Measurements from ENCODE around the gene CENPV. TPM values are rescaled to one million over a fixed set of nuclear protein-coding genes. Genes with fewer than 3 reads are reported as not detected.
A peak's percentile ranks its signal among the peaks of the same experiment; 100 is the strongest.

The CENPV gene
- total RNA-seq, 1 donor from 2014 or later, result 17.3 TPM

- Histone ChIP-seq H3K36me3 (no peaks in the 10 kb centered on the region), H3K27ac (peak overlapping the region; percentile 34), H3K27me3 (ENCODE audit: low read depth) (no peaks in the 10 kb centered on the region), H3K4me3 (no peak overlapping the region), H3K9me3 (no peaks in the 10 kb centered on the region), H3K4me1 (peaks cover 15% of the 10 kb centered on the region)
- TF ChIP-seq, protein P1, sequence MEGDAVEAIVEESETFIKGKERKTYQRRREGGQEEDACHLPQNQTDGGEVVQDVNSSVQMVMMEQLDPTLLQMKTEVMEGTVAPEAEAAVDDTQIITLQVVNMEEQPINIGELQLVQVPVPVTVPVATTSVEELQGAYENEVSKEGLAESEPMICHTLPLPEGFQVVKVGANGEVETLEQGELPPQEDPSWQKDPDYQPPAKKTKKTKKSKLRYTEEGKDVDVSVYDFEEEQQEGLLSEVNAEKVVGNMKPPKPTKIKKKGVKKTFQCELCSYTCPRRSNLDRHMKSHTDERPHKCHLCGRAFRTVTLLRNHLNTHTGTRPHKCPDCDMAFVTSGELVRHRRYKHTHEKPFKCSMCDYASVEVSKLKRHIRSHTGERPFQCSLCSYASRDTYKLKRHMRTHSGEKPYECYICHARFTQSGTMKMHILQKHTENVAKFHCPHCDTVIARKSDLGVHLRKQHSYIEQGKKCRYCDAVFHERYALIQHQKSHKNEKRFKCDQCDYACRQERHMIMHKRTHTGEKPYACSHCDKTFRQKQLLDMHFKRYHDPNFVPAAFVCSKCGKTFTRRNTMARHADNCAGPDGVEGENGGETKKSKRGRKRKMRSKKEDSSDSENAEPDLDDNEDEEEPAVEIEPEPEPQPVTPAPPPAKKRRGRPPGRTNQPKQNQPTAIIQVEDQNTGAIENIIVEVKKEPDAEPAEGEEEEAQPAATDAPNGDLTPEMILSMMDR (IDR thresholded peaks at IDR 0.05), result no peak
- ATAC-seq (no peak), DNase-seq (no peak)
- intact Hi-C loops (cut with DNase I), result no loop called here
Measured at GRCh38 chr17:16364625-16365024, 11.4 kb upstream of the CENPV start.

DNA sequence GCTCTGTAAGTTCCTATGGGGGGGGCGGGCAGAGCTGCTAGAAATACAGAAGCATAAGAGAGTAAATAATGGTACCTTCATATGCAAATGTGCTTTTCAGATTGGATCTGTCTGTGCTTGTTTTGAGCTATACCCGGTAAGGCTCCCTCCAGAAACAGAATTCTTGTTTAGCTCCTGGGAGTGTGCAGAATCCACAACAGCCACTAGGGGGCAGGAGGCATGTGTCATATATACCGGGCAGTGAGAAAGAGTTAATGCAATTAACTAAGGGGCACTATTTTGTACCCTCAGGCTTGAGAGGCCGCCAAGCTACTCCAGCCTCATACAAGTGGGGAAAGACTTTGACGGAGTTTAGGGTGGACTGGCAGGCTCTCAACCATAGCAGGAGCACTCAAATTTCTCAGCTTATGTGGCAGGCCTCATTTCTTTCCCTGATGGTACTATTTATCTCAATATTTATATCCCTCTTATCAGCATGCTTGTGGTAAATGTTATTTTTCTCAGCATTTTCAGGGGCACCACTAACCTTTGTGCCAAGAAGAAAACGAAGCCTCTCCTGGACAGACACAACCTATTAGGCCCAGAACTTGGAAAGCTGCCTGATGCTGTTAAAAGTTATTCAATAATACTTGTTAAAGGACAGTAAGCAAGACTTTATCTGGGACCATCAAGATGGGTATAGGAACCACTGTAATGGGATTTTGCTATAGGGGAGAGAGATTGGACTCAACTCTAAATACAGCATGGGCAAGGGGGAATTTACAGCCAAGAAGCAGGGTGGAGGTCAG, 10.7 kb upstream of the CENPV start:
- Histone ChIP-seq H3K27ac (peak overlapping the region; percentile 34), H3K27me3 (ENCODE audit: low read depth) (no peaks in the 10 kb centered on the region), H3K4me3 (no peak overlapping the region), H3K9me3 (no peaks in the 10 kb centered on the region), H3K4me1 (peaks cover 15% of the 10 kb centered on the region), H3K36me3 (no peaks in the 10 kb centered on the region)
- ATAC-seq (peak; percentile 89 to 91), DNase-seq (peak; percentile 78)
- intact Hi-C loops (cut with DNase I), result no loop called here
- TF ChIP-seq, protein P1 (IDR thresholded peaks at IDR 0.05), result peak; percentile 92

- Histone ChIP-seq H3K4me3 (no peak overlapping the region), H3K27ac (no peak overlapping the region), H3K4me1 (peaks cover 15% of the 10 kb centered on the region), H3K27me3 (ENCODE audit: low read depth) (no peaks in the 10 kb centered on the region), H3K36me3 (no peaks in the 10 kb centered on the region), H3K9me3 (no peaks in the 10 kb centered on the region)
- TF ChIP-seq, protein P1 (IDR thresholded peaks at IDR 0.05), result no peak
- intact Hi-C loops (cut with DNase I), result no loop called here
- ATAC-seq, result no peak
- DNase-seq, result no peak
Measured at GRCh38 chr17:16361874-16362273, 8.6 kb upstream of the CENPV start.

DNA sequence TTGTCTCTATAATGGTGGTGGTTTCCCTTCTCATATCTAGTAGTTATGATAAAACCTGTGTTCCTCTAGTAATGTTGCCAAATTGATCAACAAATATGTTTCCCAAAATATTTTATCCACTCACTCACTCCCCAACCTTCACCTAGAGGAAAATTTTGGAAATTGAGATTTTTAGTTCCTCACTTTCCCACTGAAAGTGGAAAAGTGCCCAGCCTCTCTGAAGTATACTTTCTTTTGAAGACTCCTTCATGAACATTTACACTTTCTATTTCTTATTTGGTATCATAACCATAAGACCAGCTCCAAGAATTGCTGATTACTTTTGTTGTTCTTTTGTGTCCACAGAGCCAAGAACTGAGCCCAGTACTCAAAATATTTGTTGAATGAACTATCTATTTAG, 5.1 kb upstream of the CENPV start:
- H3K27me3 ChIP-seq (ENCODE audit: low read depth), result peaks cover 6% of the 10 kb centered on the region
- peaks cover 3% of the 10 kb centered on the region for H3K4me1 ChIP-seq
- DNase-seq (no peak), ATAC-seq (no peak)
- intact Hi-C loops (cut with DNase I), result no loop called here
- H3K27ac ChIP-seq, result no peak overlapping the region
- TF ChIP-seq, protein P1 (IDR thresholded peaks at IDR 0.05), result no peak
- no peaks in the 10 kb centered on the region for H3K36me3 ChIP-seq
- no peak overlapping the region for H3K4me3 ChIP-seq
- H3K9me3 ChIP-seq, result no peaks in the 10 kb centered on the region

GRCh38 chr17:16354585-16354984, 1.3 kb upstream of the CENPV start:
- Histone ChIP-seq H3K4me1 (peaks cover 16% of the 10 kb centered on the region), H3K27ac (no peak overlapping the region), H3K4me3 (no peak overlapping the region), H3K27me3 (ENCODE audit: low read depth) (peaks cover 14% of the 10 kb centered on the region), H3K36me3 (peaks cover under 1% of the 10 kb centered on the region), H3K9me3 (no peaks in the 10 kb centered on the region)
- no peak for ATAC-seq
- DNase-seq, result no peak
- intact Hi-C loops (cut with DNase I), result no loop called here
- TF ChIP-seq, protein P1 (IDR thresholded peaks at IDR 0.05), result no peak

Measured in lower lobe of right lung (tissue), 2 donors.